DND-41 (cell line): ENCODE data around the gene RAE1.

Source experiments
- CTCF ChIP-seq: IDR thresholded peaks from 2 replicates; pipeline ENCODE4 v1.5.1; 2012; ENCODE audit warnings: borderline replicate concordance, low read length, moderate library complexity, mild to moderate bottlenecking; ENCODE audit not compliant: poor library complexity, severe bottlenecking; ENCODE audit errors: extremely low read depth
- EZH2 ChIP-seq: IDR thresholded peaks from 3 replicates; pipeline ENCODE4 v1.6.1; 2012; ENCODE audit warnings: borderline replicate concordance, low read depth, mild to moderate bottlenecking, moderate library complexity, low read length, inconsistent platforms; ENCODE audit not compliant: severe bottlenecking

- TF ChIP-seq CTCF, result no peak
- no peak for TF ChIP-seq EZH2
Observed at GRCh38 chr20:57401565-57401918, 50.5 kb downstream of the RAE1 start.
